ENCODE measurements around the gene ATG10.
"Not testable (repeated sequence)": the region's sequence is repeated elsewhere in the genome, so short reads cannot be mapped to it uniquely, and the experiment has no call there.

ATG10 gene

GRCh38 chr5:82044010-82044409 is 72.2 kb downstream of the ATG10 start:
- peaks cover 3% of the 10 kb centered on the region for H3K9me3 ChIP-seq (ENCODE audit: control insufficient read depth, low read length)
- H3K4me3 ChIP-seq (ENCODE audit: insufficient read depth, low read depth, low read length, poor library complexity, severe bottlenecking), result no peak overlapping the region
- H3K36me3 ChIP-seq (ENCODE audit: control insufficient read depth, insufficient read depth, low read length), result no peaks in the 10 kb centered on the region
- no peak for DNase-seq
- H3K4me1 ChIP-seq (ENCODE audit: control insufficient read depth, insufficient read depth, low read length, poor library complexity, severe bottlenecking), result no peaks in the 10 kb centered on the region
- no peak overlapping the region for H3K27ac ChIP-seq (ENCODE audit: insufficient read depth, low read length, poor library complexity, severe bottlenecking)
- H3K27me3 ChIP-seq (replicated peaks; ENCODE audit: control insufficient read depth, insufficient read depth, low read length, poor library complexity, severe bottlenecking), result no peaks in the 10 kb centered on the region

GRCh38 chr5:82045554-82046275 is 73.9 kb downstream of the ATG10 start:
- no peak overlapping the region for H3K27ac ChIP-seq (ENCODE audit: insufficient read depth, low read length, poor library complexity, severe bottlenecking)
- H3K27me3 ChIP-seq (replicated peaks; ENCODE audit: control insufficient read depth, insufficient read depth, low read length, poor library complexity, severe bottlenecking), result no peaks in the 10 kb centered on the region
- no peak overlapping the region for H3K4me3 ChIP-seq (ENCODE audit: insufficient read depth, low read depth, low read length, poor library complexity, severe bottlenecking)
- H3K9me3 ChIP-seq (ENCODE audit: control insufficient read depth, low read length), result peaks cover 3% of the 10 kb centered on the region
- no peak for DNase-seq
- H3K4me1 ChIP-seq (ENCODE audit: control insufficient read depth, insufficient read depth, low read length, poor library complexity, severe bottlenecking), result no peaks in the 10 kb centered on the region
- no peaks in the 10 kb centered on the region for H3K36me3 ChIP-seq (ENCODE audit: control insufficient read depth, insufficient read depth, low read length)

- Histone ChIP-seq H3K27me3 (replicated peaks; ENCODE audit: control insufficient read depth, insufficient read depth, low read length, poor library complexity, severe bottlenecking) (no peaks in the 10 kb centered on the region), H3K9me3 (ENCODE audit: control insufficient read depth, low read length) (peaks cover 3% of the 10 kb centered on the region), H3K36me3 (ENCODE audit: control insufficient read depth, insufficient read depth, low read length) (no peaks in the 10 kb centered on the region), H3K4me3 (ENCODE audit: insufficient read depth, low read depth, low read length, poor library complexity, severe bottlenecking) (no peak overlapping the region), H3K27ac (ENCODE audit: insufficient read depth, low read length, poor library complexity, severe bottlenecking) (no peak overlapping the region), H3K4me1 (ENCODE audit: control insufficient read depth, insufficient read depth, low read length, poor library complexity, severe bottlenecking) (no peaks in the 10 kb centered on the region)
- DNase-seq, result no peak
Observed at GRCh38 chr5:82046276-82046647, 74.4 kb downstream of the ATG10 start.

GRCh38 chr5:82050955-82051354 is 79.1 kb downstream of the ATG10 start:
- Histone ChIP-seq H3K4me1 (ENCODE audit: control insufficient read depth, insufficient read depth, low read length, poor library complexity, severe bottlenecking) (no peaks in the 10 kb centered on the region), H3K27ac (ENCODE audit: insufficient read depth, low read length, poor library complexity, severe bottlenecking) (no peak overlapping the region), H3K4me3 (ENCODE audit: insufficient read depth, low read depth, low read length, poor library complexity, severe bottlenecking) (no peak overlapping the region), H3K9me3 (ENCODE audit: control insufficient read depth, low read length) (no peaks in the 10 kb centered on the region), H3K27me3 (replicated peaks; ENCODE audit: control insufficient read depth, insufficient read depth, low read length, poor library complexity, severe bottlenecking) (no peaks in the 10 kb centered on the region), H3K36me3 (ENCODE audit: control insufficient read depth, insufficient read depth, low read length) (no peaks in the 10 kb centered on the region)
- DNase-seq, result no peak

- no peaks in the 10 kb centered on the region for H3K4me1 ChIP-seq (ENCODE audit: control insufficient read depth, insufficient read depth, low read length, poor library complexity, severe bottlenecking)
- no peak for DNase-seq
- H3K9me3 ChIP-seq (ENCODE audit: control insufficient read depth, low read length), result no peaks in the 10 kb centered on the region
- no peaks in the 10 kb centered on the region for H3K36me3 ChIP-seq (ENCODE audit: control insufficient read depth, insufficient read depth, low read length)
- no peaks in the 10 kb centered on the region for H3K27me3 ChIP-seq (replicated peaks; ENCODE audit: control insufficient read depth, insufficient read depth, low read length, poor library complexity, severe bottlenecking)
- no peak overlapping the region for H3K4me3 ChIP-seq (ENCODE audit: insufficient read depth, low read depth, low read length, poor library complexity, severe bottlenecking)
- H3K27ac ChIP-seq (ENCODE audit: insufficient read depth, low read length, poor library complexity, severe bottlenecking), result no peak overlapping the region
Observed at GRCh38 chr5:82054004-82054710, 82.3 kb downstream of the ATG10 start.

GRCh38 chr5:82057051-82057450 is 85.2 kb downstream of the ATG10 start:
- no peaks in the 10 kb centered on the region for H3K36me3 ChIP-seq (ENCODE audit: control insufficient read depth, insufficient read depth, low read length)
- no peak overlapping the region for H3K27ac ChIP-seq (ENCODE audit: insufficient read depth, low read length, poor library complexity, severe bottlenecking)
- H3K4me3 ChIP-seq (ENCODE audit: insufficient read depth, low read depth, low read length, poor library complexity, severe bottlenecking), result no peak overlapping the region
- no peaks in the 10 kb centered on the region for H3K4me1 ChIP-seq (ENCODE audit: control insufficient read depth, insufficient read depth, low read length, poor library complexity, severe bottlenecking)
- no peaks in the 10 kb centered on the region for H3K9me3 ChIP-seq (ENCODE audit: control insufficient read depth, low read length)
- no peaks in the 10 kb centered on the region for H3K27me3 ChIP-seq (replicated peaks; ENCODE audit: control insufficient read depth, insufficient read depth, low read length, poor library complexity, severe bottlenecking)
- DNase-seq, result no peak

GRCh38 chr5:82058710-82059109 is 86.9 kb downstream of the ATG10 start:
- Histone ChIP-seq H3K4me1 (ENCODE audit: control insufficient read depth, insufficient read depth, low read length, poor library complexity, severe bottlenecking) (no peaks in the 10 kb centered on the region), H3K27ac (ENCODE audit: insufficient read depth, low read length, poor library complexity, severe bottlenecking) (no peak overlapping the region), H3K27me3 (replicated peaks; ENCODE audit: control insufficient read depth, insufficient read depth, low read length, poor library complexity, severe bottlenecking) (no peaks in the 10 kb centered on the region), H3K36me3 (ENCODE audit: control insufficient read depth, insufficient read depth, low read length) (no peaks in the 10 kb centered on the region), H3K9me3 (ENCODE audit: control insufficient read depth, low read length) (no peaks in the 10 kb centered on the region), H3K4me3 (ENCODE audit: insufficient read depth, low read depth, low read length, poor library complexity, severe bottlenecking) (no peak overlapping the region)
- DNase-seq, result no peak

- no peaks in the 10 kb centered on the region for H3K36me3 ChIP-seq (ENCODE audit: control insufficient read depth, insufficient read depth, low read length)
Observed at GRCh38 chr5:82066791-82067190, 95.0 kb downstream of the ATG10 start.

GRCh38 chr5:82068042-82068441 is 96.2 kb downstream of the ATG10 start:
- not testable (repeated sequence) for H3K36me3 ChIP-seq (ENCODE audit: control insufficient read depth, insufficient read depth, low read length); H3K4me3 ChIP-seq (ENCODE audit: insufficient read depth, low read depth, low read length, poor library complexity, severe bottlenecking); H3K4me1 ChIP-seq (ENCODE audit: control insufficient read depth, insufficient read depth, low read length, poor library complexity, severe bottlenecking); DNase-seq; H3K27me3 ChIP-seq (replicated peaks; ENCODE audit: control insufficient read depth, insufficient read depth, low read length, poor library complexity, severe bottlenecking); H3K27ac ChIP-seq (ENCODE audit: insufficient read depth, low read length, poor library complexity, severe bottlenecking); H3K9me3 ChIP-seq (ENCODE audit: control insufficient read depth, low read length)

More at GRCh38 chr5:82066791-82067190, 95.0 kb downstream of the ATG10 start:
- Histone ChIP-seq H3K4me3 (ENCODE audit: insufficient read depth, low read depth, low read length, poor library complexity, severe bottlenecking) (no peak overlapping the region), H3K27ac (ENCODE audit: insufficient read depth, low read length, poor library complexity, severe bottlenecking) (no peak overlapping the region), H3K4me1 (ENCODE audit: control insufficient read depth, insufficient read depth, low read length, poor library complexity, severe bottlenecking) (no peaks in the 10 kb centered on the region), H3K9me3 (ENCODE audit: control insufficient read depth, low read length) (no peaks in the 10 kb centered on the region), H3K27me3 (replicated peaks; ENCODE audit: control insufficient read depth, insufficient read depth, low read length, poor library complexity, severe bottlenecking) (no peaks in the 10 kb centered on the region)
- no peak for DNase-seq

- no peak overlapping the region for H3K27ac ChIP-seq (ENCODE audit: insufficient read depth, low read length, poor library complexity, severe bottlenecking)
- H3K27me3 ChIP-seq (replicated peaks; ENCODE audit: control insufficient read depth, insufficient read depth, low read length, poor library complexity, severe bottlenecking), result no peaks in the 10 kb centered on the region
- no peak for DNase-seq
- H3K9me3 ChIP-seq (ENCODE audit: control insufficient read depth, low read length), result no peaks in the 10 kb centered on the region
- no peaks in the 10 kb centered on the region for H3K36me3 ChIP-seq (ENCODE audit: control insufficient read depth, insufficient read depth, low read length)
- no peaks in the 10 kb centered on the region for H3K4me1 ChIP-seq (ENCODE audit: control insufficient read depth, insufficient read depth, low read length, poor library complexity, severe bottlenecking)
- no peak overlapping the region for H3K4me3 ChIP-seq (ENCODE audit: insufficient read depth, low read depth, low read length, poor library complexity, severe bottlenecking)
Observed at GRCh38 chr5:82068723-82069122, 96.9 kb downstream of the ATG10 start.
